HCT116 (cell line): ENCODE measurements around the gene SLC7A8. TPM values are rescaled to one million over a fixed set of nuclear protein-coding genes. Genes with fewer than 3 reads are reported as not detected.
A peak's percentile ranks its signal among the peaks of the same experiment; 100 is the strongest.

Experiments
- ATAC-seq: fragments of 200-7000 bp; cut with Tn5 transposase; 2 replicates; pipeline ENCODE4 v1.9.1; 2020; ENCODE audit warnings: mild to moderate bottlenecking, moderate library complexity
- BruUV-seq: library from RNA; stranded (reverse); fragments of 400-500 nt; replicated peaks from 2 replicates; lab custom pipeline; 2021; lab: Mats Ljungman, UMichigan
- CTCF ChIA-PET: fragments of 300-600 bp; sonication (Branson Sonifier 250); formaldehyde crosslinking; loops from one replicate; lab custom pipeline; 2021; ENCODE audit warnings: antibody characterized with exemption; lab: Charles Lee
- POLR2A ChIA-PET: fragments of 300-600, 350-600 bp; sonication (Branson Sonifier 250); formaldehyde crosslinking; loops from one replicate; lab custom pipeline; 2021; ENCODE audit warnings: antibody characterized with exemption; lab: Charles Lee
- RAD21 ChIA-PET, 2 experiments: fragments of 300-600 bp; sonication (Branson Sonifier 250); formaldehyde crosslinking; loops; one replicate each; lab custom pipeline; 2023; ENCODE audit warnings: low total read pairs in 2 of 2; ENCODE audit not compliant: uncharacterized antibody in 2 of 2, unreplicated experiment in 2 of 2, low non-redundant PET in 1 of 2; lab: Charles Lee
- DNase-seq: peaks from one replicate; pipeline ENCODE4 v3.0.0-alpha.2; 2010; ENCODE audit warnings: low read depth, low spot score
- H2AFZ ChIP-seq: fragments of 200-600 bp; shearing (Covaris generic), sonication (generic); 2 replicates; pipeline ENCODE4 v1.6.1; 2017; ENCODE audit warnings: low read depth, mixed run types, mixed read lengths, antibody characterized with exemption, low read length; ENCODE audit not compliant: poor library complexity, severe bottlenecking
- H3K27ac ChIP-seq: 2 replicates; pipeline ENCODE4 v1.5.1; 2012; ENCODE audit warnings: low read depth, low read length
- H3K27me3 ChIP-seq: fragments of 200-600 bp; sonication (generic); 2 replicates; pipeline ENCODE4 v1.6.1; 2016; ENCODE audit warnings: mixed run types, low read length, mixed read lengths; ENCODE audit not compliant: insufficient read depth
- H3K36me3 ChIP-seq, 2 experiments: fragments of 200-500 bp in 1 of 2; fragments of 200-600 bp in 1 of 2; sonication (Bioruptor generic) in 1 of 2; sonication (generic) in 1 of 2; 2 replicates each; pipeline versions ENCODE4 v1.5.1 to v1.6.1; 2014 to 2016; ENCODE audit warnings: low read length in 2 of 2, inconsistent platforms in 1 of 2, mixed read lengths in 1 of 2, mixed run types in 1 of 2; ENCODE audit not compliant: insufficient read depth in 2 of 2, control insufficient read depth in 1 of 2
- H3K4me1 ChIP-seq, 2 experiments: fragments of 200-600 bp in 1 of 2; sonication (generic) in 1 of 2; 2 replicates each; pipeline versions ENCODE4 v1.5.1 to v1.6.1; 2012 to 2017; ENCODE audit warnings: low read length in 2 of 2, inconsistent platforms in 1 of 2, mild to moderate bottlenecking in 1 of 2, mixed read lengths in 1 of 2, mixed run types in 1 of 2, moderate library complexity in 1 of 2; ENCODE audit not compliant: insufficient read depth in 2 of 2, control insufficient read depth in 1 of 2
- H3K4me2 ChIP-seq: fragments of 200-600 bp; sonication (generic); 2 replicates; pipeline ENCODE4 v1.6.1; 2017; ENCODE audit warnings: mixed run types, low read length, mixed read lengths
- H3K4me3 ChIP-seq, 2 experiments: fragments of 200-600 bp in 1 of 2; sonication (generic) in 1 of 2; replicated peaks in 1 of 2; 2 replicates each; pipeline ENCODE4 v1.5.1; 2011 to 2016; ENCODE audit warnings: low read length in 2 of 2, control low read depth in 1 of 2, low read depth in 1 of 2, mild to moderate bottlenecking in 1 of 2, mixed read lengths in 1 of 2, mixed run types in 1 of 2
- H3K79me2 ChIP-seq: fragments of 200-600 bp; sonication (generic); 2 replicates; pipeline ENCODE4 v1.6.1; 2017; ENCODE audit warnings: mild to moderate bottlenecking, mixed run types, low read length, moderate library complexity, mixed read lengths; ENCODE audit not compliant: insufficient read depth
- H3K9ac ChIP-seq: fragments of 200-600 bp; sonication (generic); 2 replicates; pipeline ENCODE4 v1.6.1; 2016; ENCODE audit warnings: low read length, mixed read lengths
- H3K9me2 ChIP-seq: fragments of 200-600 bp; sonication (generic), shearing (Covaris generic); 2 replicates; pipeline ENCODE4 v1.6.1; 2017; ENCODE audit warnings: mixed run types, mild to moderate bottlenecking, moderate library complexity; ENCODE audit not compliant: insufficient read depth
- H3K9me3 ChIP-seq, 2 experiments: fragments of 200-500 bp in 1 of 2; fragments of 200-600 bp in 1 of 2; sonication (Bioruptor generic) in 1 of 2; sonication (generic) in 1 of 2; 2 replicates each; pipeline ENCODE4 v1.6.1; 2014 to 2017; ENCODE audit warnings: low read length in 2 of 2, mixed read lengths in 2 of 2, inconsistent platforms in 1 of 2, low read depth in 1 of 2, mild to moderate bottlenecking in 1 of 2, mixed run types in 1 of 2, moderate library complexity in 1 of 2; ENCODE audit not compliant: control insufficient read depth in 1 of 2, insufficient read depth in 1 of 2
- H4K20me1 ChIP-seq: fragments of 200-600 bp; sonication (generic), shearing (Covaris generic); 2 replicates; pipeline ENCODE4 v1.6.1; 2017; ENCODE audit warnings: mixed run types, mild to moderate bottlenecking, moderate library complexity; ENCODE audit not compliant: insufficient read depth
- ATF3 ChIP-seq: IDR thresholded peaks from 2 replicates; pipeline ENCODE4 v1.6.1; 2012
- CBX3 ChIP-seq: IDR thresholded peaks from 2 replicates; pipeline ENCODE4 v1.6.1; 2012; ENCODE audit warnings: low read depth
- CTCF ChIP-seq, 3 experiments: fragments of 200-600 bp in 1 of 3; sonication (generic) in 1 of 3; IDR thresholded peaks in 2 of 3; conservative IDR thresholded peaks in 1 of 3; 2 replicates each; pipeline ENCODE4 v1.5.1; 2012 to 2017; ENCODE audit warnings: low read depth in 2 of 3, low read length in 2 of 3, antibody characterized with exemption in 1 of 3, borderline replicate concordance in 1 of 3, control low read depth in 1 of 3, mild to moderate bottlenecking in 1 of 3, mixed read lengths in 1 of 3, mixed run types in 1 of 3, moderate library complexity in 1 of 3; ENCODE audit not compliant: insufficient read depth in 1 of 3
- EGR1 ChIP-seq: IDR thresholded peaks from 2 replicates; pipeline ENCODE4 v1.6.1; 2012; ENCODE audit warnings: low read depth
- JUND ChIP-seq: IDR thresholded peaks from 2 replicates; pipeline ENCODE4 v1.6.1; 2012
- SIN3A ChIP-seq: IDR thresholded peaks from 2 replicates; pipeline ENCODE4 v1.6.1; 2012; ENCODE audit warnings: low read depth
- TCF7L2 ChIP-seq: IDR thresholded peaks from 2 replicates; pipeline ENCODE4 v1.7.0; 2011; ENCODE audit warnings: borderline replicate concordance, inconsistent platforms; ENCODE audit not compliant: insufficient read depth, insufficient read length; ENCODE audit errors: extremely low read depth
- ZBTB33 ChIP-seq: IDR thresholded peaks from 2 replicates; pipeline ENCODE4 v1.6.1; 2011; ENCODE audit warnings: mild to moderate bottlenecking, low read length, moderate library complexity; ENCODE audit not compliant: insufficient replicate concordance; ENCODE audit errors: extremely low read depth
- intact Hi-C: fragments of 100-400 bp; cut with micrococcal nuclease; formaldehyde crosslinking; loops from 2 replicates; pipeline ENCODE4 v1.10.0; 2022
- total RNA-seq: library from RNA; stranded (reverse); gene quantifications from one replicate; pipeline ENCODE4 v1.2.1, GENCODE V29; 2021; ENCODE audit not compliant: unreplicated experiment

SLC7A8 gene
- total RNA-seq, 1 experiment from 2014 or later, result 5.3 TPM

GRCh38 chr14:23154964-23155587 lies 28.4 kb downstream of the SLC7A8 start:
- no peaks in the 10 kb centered on the region for H3K9me3 ChIP-seq
- no peak for TF ChIP-seq SIN3A
- TF ChIP-seq ZBTB33, result no peak
- TF ChIP-seq CBX3, result no peak
- TF ChIP-seq TCF7L2, result peak; percentile 79
- no peak for TF ChIP-seq JUND
- no peak for TF ChIP-seq ATF3
- TF ChIP-seq CTCF (IDR thresholded peaks at IDR 0.05 in 2 of 3, conservative IDR thresholded peaks at IDR 0.05 in 1 of 3; ENCODE audit: borderline replicate concordance in 1 of 3, insufficient read depth in 1 of 3, low read depth in 2 of 3, low read length in 2 of 3), result no peak
- TF ChIP-seq EGR1, result no peak
- H3K27ac ChIP-seq, result no peak overlapping the region
- no peak overlapping the region for H3K9ac ChIP-seq
- BruUV-seq, result no TSS peak
- peak overlapping the region; percentile 63; the same call in 1 of the 2 replicates for H3K4me2 ChIP-seq
- H4K20me1 ChIP-seq, result no peaks in the 10 kb centered on the region
- CTCF ChIA-PET, result interaction anchor here (1.3 to 1.5 kb wide), 2 partner anchors 34 to 86 kb away, joined by 3 to 8 read pairs; no protein-coding TSS in a partner anchor
- H3K4me1 ChIP-seq, result peaks cover 10 to 20% of the 10 kb centered on the region in 2 experiments; a peak in 3 of 4 replicates
- peaks cover 4% of the 10 kb centered on the region; the same call in 1 of the 2 replicates for H3K27me3 ChIP-seq
- H3K4me3 ChIP-seq, result no peak overlapping the region
- no peak for DNase-seq
- no peaks in the 10 kb centered on the region for H3K9me2 ChIP-seq
- POLR2A ChIA-PET, result no interaction called here
- H3K79me2 ChIP-seq, result no peaks in the 10 kb centered on the region
- H2AFZ ChIP-seq, result no peak overlapping the region
- RAD21 ChIA-PET, result no interaction called here
- no peaks in the 10 kb centered on the region for H3K36me3 ChIP-seq
- ATAC-seq, result no peak
- intact Hi-C loops, result no loop called here
